G401.6 (cell line): ENCODE measurements around the gene CCDC85A.

Experiments used
- FAIRE-seq: peaks from 2 replicates; lab custom pipeline; 2012; peaks lifted over from hg19 to GRCh38; lab: Jason Lieb, UNC

CCDC85A gene

GRCh38 chr2:56372071-56372656 lies 188.4 kb downstream of the CCDC85A start:
- FAIRE-seq = no peak

GRCh38 chr2:56375251-56375650 lies 191.5 kb downstream of the CCDC85A start:
- FAIRE-seq = no peak

GRCh38 chr2:56376699-56377665 lies 193.2 kb downstream of the CCDC85A start:
- no peak for FAIRE-seq

GRCh38 chr2:56379066-56379465 lies 195.3 kb downstream of the CCDC85A start:
- no peak for FAIRE-seq

- no peak for FAIRE-seq
These were observed 197.1 kb downstream of the CCDC85A start for GRCh38 chr2:56380861-56381260.

- FAIRE-seq = no peak
These were observed 198.7 kb downstream of the CCDC85A start for GRCh38 chr2:56382466-56382865.

GRCh38 chr2:56386657-56387056 lies 202.9 kb downstream of the CCDC85A start:
- no peak for FAIRE-seq

GRCh38 chr2:56390644-56391043 lies 206.9 kb downstream of the CCDC85A start:
- no peak for FAIRE-seq

- FAIRE-seq = peak; percentile 11
These were observed 226.3 kb downstream of the CCDC85A start for GRCh38 chr2:56410140-56410539.

GRCh38 chr2:56416500-56417176 lies 232.8 kb downstream of the CCDC85A start:
- no peak for FAIRE-seq
